Neural progenitor cell (in vitro differentiated cells): Measurements from ENCODE around the gene AHRR.

Source experiments
- CTCF ChIP-seq: fragments of 200-600 bp; sonication (generic); IDR thresholded peaks from 2 replicates; pipeline ENCODE4 v1.5.1; 2017; ENCODE audit warnings: antibody characterized with exemption, mild to moderate bottlenecking
- EZH2 ChIP-seq: fragments of 200-600 bp; sonication (generic); IDR thresholded peaks from 2 replicates; pipeline ENCODE4 v1.6.1; 2017; ENCODE audit warnings: antibody characterized with exemption, mild to moderate bottlenecking, moderate library complexity
- EZH2phosphoT487 ChIP-seq: fragments of 200-600 bp; sonication (generic); IDR thresholded peaks from 2 replicates; pipeline ENCODE4 v1.6.1; 2017; ENCODE audit warnings: antibody characterized with exemption

GRCh38 chr5:405421-405820 lies 83.9 kb downstream of the AHRR start:
- TF ChIP-seq CTCF (no peak), EZH2 (no peak), EZH2phosphoT487 (no peak)
